ENCODE results near the gene RALGPS1. TPM values are rescaled to one million over a fixed set of nuclear protein-coding genes. Genes with fewer than 3 reads are reported as not detected.

Gene RALGPS1
- total RNA-seq, 2 experiments from 2014 or later = 14.1 to 14.4 TPM

- CTCF ChIA-PET (ENCODE audit: unreplicated experiment) = no interaction called here
- Histone ChIP-seq H3K9me3 (ENCODE audit: low read length) (no peaks in the 10 kb centered on the region), H2AFZ (ENCODE audit: low read length) (no peak overlapping the region), H3K36me3 (ENCODE audit: insufficient read depth, low read length) (no peaks in the 10 kb centered on the region), H3K79me2 (ENCODE audit: insufficient read depth, low read depth, low read length) (no peaks in the 10 kb centered on the region), H3K4me3 (ENCODE audit: low read depth, low read length, poor library complexity, severe bottlenecking) (no peak overlapping the region), H3K4me1 (ENCODE audit: insufficient read depth, low read length, poor library complexity, severe bottlenecking) (no peaks in the 10 kb centered on the region), H4K20me1 (ENCODE audit: insufficient read depth, low read length) (no peaks in the 10 kb centered on the region), H3K4me2 (ENCODE audit: low read length) (no peak overlapping the region), H3K27ac (ENCODE audit: low read depth, low read length, poor library complexity, severe bottlenecking) (no peak overlapping the region), H3K9me2 (ENCODE audit: insufficient read depth, low read length) (no peaks in the 10 kb centered on the region)
- intact Hi-C loops (cut with micrococcal nuclease; ENCODE audit: unreplicated experiment) = no loop called here
- no TSS peak for BruUV-seq (replicated peaks)
- POLR2A ChIA-PET = no interaction called here
- TF ChIP-seq, protein P1, sequence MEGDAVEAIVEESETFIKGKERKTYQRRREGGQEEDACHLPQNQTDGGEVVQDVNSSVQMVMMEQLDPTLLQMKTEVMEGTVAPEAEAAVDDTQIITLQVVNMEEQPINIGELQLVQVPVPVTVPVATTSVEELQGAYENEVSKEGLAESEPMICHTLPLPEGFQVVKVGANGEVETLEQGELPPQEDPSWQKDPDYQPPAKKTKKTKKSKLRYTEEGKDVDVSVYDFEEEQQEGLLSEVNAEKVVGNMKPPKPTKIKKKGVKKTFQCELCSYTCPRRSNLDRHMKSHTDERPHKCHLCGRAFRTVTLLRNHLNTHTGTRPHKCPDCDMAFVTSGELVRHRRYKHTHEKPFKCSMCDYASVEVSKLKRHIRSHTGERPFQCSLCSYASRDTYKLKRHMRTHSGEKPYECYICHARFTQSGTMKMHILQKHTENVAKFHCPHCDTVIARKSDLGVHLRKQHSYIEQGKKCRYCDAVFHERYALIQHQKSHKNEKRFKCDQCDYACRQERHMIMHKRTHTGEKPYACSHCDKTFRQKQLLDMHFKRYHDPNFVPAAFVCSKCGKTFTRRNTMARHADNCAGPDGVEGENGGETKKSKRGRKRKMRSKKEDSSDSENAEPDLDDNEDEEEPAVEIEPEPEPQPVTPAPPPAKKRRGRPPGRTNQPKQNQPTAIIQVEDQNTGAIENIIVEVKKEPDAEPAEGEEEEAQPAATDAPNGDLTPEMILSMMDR (conservative IDR thresholded peaks at IDR 0.05; ENCODE audit: low read length) = no peak
- TF ChIP-seq EZH2phosphoT487 (IDR thresholded peaks at IDR 0.05; ENCODE audit: borderline replicate concordance, low read depth, low read length) = no peak
- no peak for DNase-seq (ENCODE audit: low spot score)
These were observed 162.5 kb downstream of the RALGPS1 start for GRCh38 chr9:127076860-127077643.

- Histone ChIP-seq H3K4me1 (ENCODE audit: insufficient read depth, low read length, poor library complexity, severe bottlenecking) (no peaks in the 10 kb centered on the region), H2AFZ (ENCODE audit: low read length) (no peak overlapping the region), H3K9me3 (ENCODE audit: low read length) (no peaks in the 10 kb centered on the region), H3K4me3 (ENCODE audit: low read depth, low read length, poor library complexity, severe bottlenecking) (no peak overlapping the region), H3K36me3 (ENCODE audit: insufficient read depth, low read length) (no peaks in the 10 kb centered on the region), H3K9me2 (ENCODE audit: insufficient read depth, low read length) (no peaks in the 10 kb centered on the region), H3K4me2 (ENCODE audit: low read length) (no peak overlapping the region), H3K27ac (ENCODE audit: low read depth, low read length, poor library complexity, severe bottlenecking) (no peak overlapping the region), H3K79me2 (ENCODE audit: insufficient read depth, low read depth, low read length) (no peaks in the 10 kb centered on the region), H4K20me1 (ENCODE audit: insufficient read depth, low read length) (no peaks in the 10 kb centered on the region)
- DNase-seq (ENCODE audit: low spot score) = no peak
- POLR2A ChIA-PET = no interaction called here
- no TSS peak for BruUV-seq (replicated peaks)
- intact Hi-C loops (cut with micrococcal nuclease; ENCODE audit: unreplicated experiment) = no loop called here
- CTCF ChIA-PET (ENCODE audit: unreplicated experiment) = no interaction called here
- no peak for TF ChIP-seq EZH2phosphoT487 (IDR thresholded peaks at IDR 0.05; ENCODE audit: borderline replicate concordance, low read depth, low read length)
- TF ChIP-seq, protein P1 (conservative IDR thresholded peaks at IDR 0.05; ENCODE audit: low read length) = no peak
These were observed 163.0 kb downstream of the RALGPS1 start for GRCh38 chr9:127077644-127077946.

DNA sequence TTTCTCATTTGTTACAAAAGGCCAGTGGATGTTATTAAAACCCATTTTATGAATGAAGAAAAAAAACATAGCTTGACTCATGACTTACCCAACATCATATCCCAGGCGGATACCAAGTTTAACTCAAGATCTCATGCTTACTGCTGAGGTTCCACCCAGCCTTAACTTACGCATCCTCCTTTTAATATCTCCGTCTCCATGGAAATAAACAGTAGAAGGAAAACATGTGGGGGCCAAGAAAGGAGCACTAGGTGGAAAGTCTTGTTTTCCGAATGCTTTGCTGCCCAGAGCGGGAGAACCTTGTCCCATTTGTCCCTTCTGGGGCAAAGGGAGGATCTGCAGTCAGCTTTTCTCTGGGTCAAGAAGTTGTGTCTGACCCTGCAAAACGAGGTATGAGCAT lies 163.8 kb downstream of the RALGPS1 start:
- no peak for DNase-seq (ENCODE audit: low spot score)

More for the DNA sequence above, 163.8 kb downstream of the RALGPS1 start:
- Histone ChIP-seq H3K4me1 (ENCODE audit: insufficient read depth, low read length, poor library complexity, severe bottlenecking) (no peaks in the 10 kb centered on the region), H3K36me3 (ENCODE audit: insufficient read depth, low read length) (no peaks in the 10 kb centered on the region), H3K9me2 (ENCODE audit: insufficient read depth, low read length) (no peaks in the 10 kb centered on the region), H3K4me3 (ENCODE audit: low read depth, low read length, poor library complexity, severe bottlenecking) (no peak overlapping the region), H4K20me1 (ENCODE audit: insufficient read depth, low read length) (no peaks in the 10 kb centered on the region), H3K4me2 (ENCODE audit: low read length) (no peak overlapping the region), H3K27ac (ENCODE audit: low read depth, low read length, poor library complexity, severe bottlenecking) (no peak overlapping the region), H3K79me2 (ENCODE audit: insufficient read depth, low read depth, low read length) (no peaks in the 10 kb centered on the region), H2AFZ (ENCODE audit: low read length) (no peak overlapping the region), H3K9me3 (ENCODE audit: low read length) (no peaks in the 10 kb centered on the region)
- intact Hi-C loops (cut with micrococcal nuclease; ENCODE audit: unreplicated experiment) = no loop called here
- no TSS peak for BruUV-seq (replicated peaks)
- CTCF ChIA-PET (ENCODE audit: unreplicated experiment) = no interaction called here
- POLR2A ChIA-PET = no interaction called here
- TF ChIP-seq EZH2phosphoT487 (IDR thresholded peaks at IDR 0.05; ENCODE audit: borderline replicate concordance, low read depth, low read length) = no peak
- TF ChIP-seq, protein P1 (conservative IDR thresholded peaks at IDR 0.05; ENCODE audit: low read length) = no peak

All from OCI-LY7 (cell line).